ENCODE measurements around the gene NKIRAS1.

- TF ChIP-seq CTCF (IDR thresholded peaks at IDR 0.05) (no peak), EP300 (IDR thresholded peaks at IDR 0.05) (no peak), POLR2A (IDR thresholded peaks at IDR 0.05) (no peak)
Measured at GRCh38 chr3:23864931-23865330, 51.9 kb downstream of the NKIRAS1 start.

All from suprapubic skin (tissue), 3 donors.